Erythroblast (primary cell): Measurements from ENCODE around the gene CFAP210.

Experiments
- GATA1 ChIP-seq: IDR thresholded peaks from 2 replicates; pipeline ENCODE4 v1.6.1; 2011; ENCODE audit warnings: low read depth, mild to moderate bottlenecking, control low read depth, low read length, moderate library complexity
- POLR2A ChIP-seq: IDR thresholded peaks from 2 replicates; pipeline ENCODE4 v1.6.1; 2011; ENCODE audit warnings: mild to moderate bottlenecking, low read length

- TF ChIP-seq POLR2A (no peak), GATA1 (no peak)
Measured at GRCh38 chr2:169738566-169739229, 44.5 kb upstream of the CFAP210 start.
